GM19193 (cell line): Measurements from ENCODE around the gene AMPD3.

Experiments
- POLR2A ChIP-seq: IDR thresholded peaks from 4 replicates; pipeline ENCODE4 v1.6.1; 2011; ENCODE audit not compliant: insufficient read depth, insufficient read length; ENCODE audit errors: extremely low read depth

AMPD3 gene

GRCh38 chr11:10426475-10426874 lies 28.6 kb upstream of the AMPD3 start:
- TF ChIP-seq POLR2A = no peak

GRCh38 chr11:10428453-10428852 lies 26.6 kb upstream of the AMPD3 start:
- TF ChIP-seq POLR2A = no peak

- TF ChIP-seq POLR2A = no peak
These were observed 25.5 kb upstream of the AMPD3 start for GRCh38 chr11:10429526-10429925.

DNA sequence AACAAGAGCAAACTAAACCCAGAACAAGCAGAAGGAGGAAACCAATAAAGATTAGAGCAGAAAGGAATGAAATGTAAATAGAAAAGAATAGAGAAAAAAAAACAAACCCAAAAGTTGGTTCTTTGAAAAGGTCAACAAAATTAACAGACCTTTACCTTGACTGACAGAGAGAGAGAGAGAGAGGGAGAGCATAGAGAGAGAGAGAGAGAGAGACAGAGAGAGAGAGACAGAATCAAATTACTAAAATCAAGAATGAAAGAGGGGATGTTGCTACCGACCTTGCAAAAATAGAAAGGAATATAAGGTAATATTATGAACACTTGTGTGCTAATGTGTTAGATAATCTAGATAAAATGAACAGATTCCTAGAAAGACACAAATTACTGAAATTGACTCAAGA lies 22.6 kb upstream of the AMPD3 start:
- TF ChIP-seq POLR2A = no peak

DNA sequence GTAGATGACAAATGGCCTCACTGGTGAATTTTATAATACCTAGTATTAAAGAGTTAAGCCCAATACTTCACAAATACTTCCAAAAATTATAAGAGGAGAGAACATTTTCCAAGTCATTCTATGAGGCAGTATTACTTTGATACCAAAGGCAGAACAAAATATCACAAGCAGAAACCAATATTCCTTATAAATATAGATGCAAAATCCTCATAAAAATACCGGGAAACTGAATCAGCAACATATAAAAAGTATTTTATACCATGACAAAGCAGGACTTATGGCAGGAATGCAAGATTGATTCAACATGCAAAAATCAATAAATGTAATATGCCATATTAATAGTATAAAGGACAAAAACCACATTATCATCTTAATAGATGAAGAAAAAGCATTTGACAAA lies 22.1 kb upstream of the AMPD3 start:
- TF ChIP-seq POLR2A = no peak

- TF ChIP-seq POLR2A = no peak
These were observed 18.8 kb upstream of the AMPD3 start for GRCh38 chr11:10436224-10436623.

DNA sequence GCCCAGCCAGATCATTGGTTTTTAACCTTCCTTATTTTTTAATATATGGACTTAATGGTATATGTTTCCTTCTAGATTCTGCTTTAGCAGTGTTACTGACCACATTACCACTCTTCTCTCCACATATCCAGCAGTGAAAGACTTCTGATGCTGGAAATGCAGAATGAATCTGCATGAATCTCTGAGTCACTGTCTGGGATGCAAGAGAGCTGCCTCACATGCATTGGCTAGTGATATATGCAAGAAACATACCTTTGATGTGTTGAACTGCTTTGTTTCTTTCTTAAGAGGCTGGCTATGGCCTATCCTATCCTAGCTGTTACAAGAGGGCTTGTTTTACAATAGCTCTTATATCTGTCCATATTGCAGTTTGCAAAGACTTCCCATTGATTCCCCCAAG lies 16.6 kb upstream of the AMPD3 start:
- no peak for TF ChIP-seq POLR2A

GRCh38 chr11:10439351-10439750 lies 15.7 kb upstream of the AMPD3 start:
- TF ChIP-seq POLR2A = no peak

DNA sequence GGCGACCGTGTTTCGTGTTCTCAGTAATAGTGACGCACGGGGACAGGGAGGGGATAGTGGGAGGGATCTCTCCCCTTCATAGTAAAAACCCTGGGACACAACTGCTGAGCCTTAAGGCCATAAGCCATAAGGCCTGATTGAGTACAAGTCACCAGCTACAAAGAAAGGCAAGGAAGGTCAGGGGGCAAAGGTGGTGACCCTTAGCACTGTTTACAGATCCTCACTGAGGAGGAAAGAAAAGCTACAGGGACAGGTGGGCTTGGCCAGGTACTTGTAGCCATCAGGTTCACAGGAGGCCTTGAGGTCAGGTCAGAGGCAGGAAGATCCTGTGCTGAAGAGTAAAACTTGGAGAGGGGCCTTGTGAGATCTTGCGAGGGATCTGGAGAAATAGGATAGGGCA lies 15.1 kb upstream of the AMPD3 start:
- no peak for TF ChIP-seq POLR2A

DNA sequence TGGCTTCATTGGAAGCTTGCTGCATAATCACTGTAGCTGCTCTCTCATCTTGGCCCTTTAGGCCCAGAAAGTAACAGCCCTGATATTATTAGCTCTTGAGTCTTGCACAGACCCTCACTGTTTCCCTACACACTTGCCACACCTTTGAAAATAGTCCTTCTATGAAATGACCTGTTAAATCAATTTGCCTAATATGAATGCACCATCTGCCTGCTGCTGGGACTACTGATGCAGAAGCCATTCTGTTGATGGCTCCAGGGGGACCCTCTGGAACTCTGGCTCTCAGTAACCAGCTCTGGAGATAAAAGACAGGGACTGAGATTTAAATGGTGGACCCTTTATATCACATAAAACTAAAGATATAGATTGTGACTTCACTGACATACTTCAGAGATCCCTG lies 14.7 kb upstream of the AMPD3 start:
- TF ChIP-seq POLR2A = no peak

- TF ChIP-seq POLR2A = no peak
These were observed 14.0 kb upstream of the AMPD3 start for GRCh38 chr11:10441091-10441490.

DNA sequence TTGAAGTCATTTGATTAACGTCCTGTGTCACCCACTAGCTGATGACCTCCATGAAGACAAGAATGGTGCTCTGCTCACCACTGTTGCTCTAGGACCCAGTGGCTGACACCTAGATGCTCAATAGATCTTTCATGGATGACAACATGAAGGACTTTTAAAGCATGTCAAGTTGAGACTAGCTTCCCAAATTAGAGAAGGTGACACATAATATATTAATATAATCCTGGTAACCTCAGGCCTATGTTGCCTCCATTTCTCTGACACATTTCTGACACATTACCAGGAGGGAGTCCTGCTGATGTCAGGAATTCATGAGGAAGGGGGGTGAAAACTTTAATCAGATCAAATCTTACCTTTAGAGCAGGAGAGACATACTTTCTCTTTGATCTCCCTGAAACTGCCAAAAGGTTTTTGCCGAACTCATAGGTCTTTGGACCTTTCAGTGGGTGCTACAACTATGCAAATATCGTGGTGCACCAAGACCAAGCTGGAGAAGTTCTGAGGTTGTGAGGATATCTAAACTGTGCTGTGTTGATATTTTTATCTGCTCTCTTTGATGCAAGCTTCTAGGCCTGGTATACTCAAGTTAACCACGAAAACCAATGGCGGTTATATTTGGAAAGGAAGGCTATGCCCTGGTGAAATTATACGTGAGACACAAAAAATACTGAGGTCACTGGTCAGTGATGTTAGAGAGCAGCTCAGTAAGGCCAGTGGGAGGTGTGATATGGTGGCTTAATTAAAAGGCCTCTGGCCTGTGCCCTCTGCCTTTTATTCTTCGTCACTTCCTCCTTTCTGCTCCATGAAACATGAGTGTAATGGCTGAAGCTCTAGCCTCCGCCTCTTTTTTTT lies 13.2 kb upstream of the AMPD3 start:
- no peak for TF ChIP-seq POLR2A

- TF ChIP-seq POLR2A = no peak
These were observed 11.9 kb upstream of the AMPD3 start for GRCh38 chr11:10443152-10443551.

- TF ChIP-seq POLR2A = no peak
These were observed 11.3 kb upstream of the AMPD3 start for GRCh38 chr11:10443721-10444235.

DNA sequence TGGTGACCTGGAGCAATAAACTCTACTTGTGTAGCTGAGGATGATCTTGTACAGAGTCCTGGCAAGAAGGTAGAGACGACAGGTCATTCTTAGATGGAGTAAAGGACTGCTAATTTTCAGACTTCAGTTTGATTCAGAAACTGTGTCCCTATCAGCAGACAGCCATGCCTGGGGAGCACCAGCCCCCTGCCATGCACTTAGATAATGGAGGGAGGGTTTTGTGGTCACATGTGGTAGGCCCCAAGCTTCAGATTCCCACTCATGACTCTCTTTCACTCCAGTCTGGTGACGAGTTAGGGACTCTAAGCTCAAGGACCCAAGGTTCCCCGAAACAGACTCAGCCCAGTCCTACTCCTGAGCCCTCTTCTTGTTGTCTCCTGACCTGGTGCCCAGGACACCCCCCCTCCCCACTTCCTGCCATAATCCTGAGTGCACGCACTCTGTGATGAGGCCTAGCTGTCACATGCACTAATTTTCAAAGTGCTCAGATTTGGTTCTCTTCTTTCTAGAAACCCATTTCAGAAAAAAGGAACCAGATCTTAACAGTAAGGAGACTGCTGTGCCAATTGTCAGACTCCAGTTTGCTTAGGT lies 10.2 kb upstream of the AMPD3 start:
- TF ChIP-seq POLR2A = no peak

DNA sequence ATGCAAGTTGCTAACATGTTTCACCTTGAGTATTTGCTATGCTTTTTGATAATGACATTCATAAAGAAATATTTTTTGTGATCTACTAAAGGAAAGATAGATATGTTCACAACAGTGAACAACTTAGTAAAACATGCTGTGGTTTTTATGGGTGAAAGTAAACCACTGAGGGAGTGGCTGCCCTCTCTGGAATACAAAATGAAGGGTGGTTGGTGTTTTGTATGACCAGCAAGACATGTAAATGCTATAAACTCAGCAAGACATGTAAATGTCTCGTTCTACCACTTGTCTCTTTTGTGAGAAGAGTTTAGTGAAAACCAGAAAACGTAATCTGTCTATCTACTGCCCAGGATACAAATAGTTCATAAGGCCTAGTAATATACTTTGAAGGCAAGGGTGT lies 7.6 kb upstream of the AMPD3 start:
- TF ChIP-seq POLR2A = no peak

- no peak for TF ChIP-seq POLR2A
These were observed 4.3 kb upstream of the AMPD3 start for GRCh38 chr11:10450462-10451425.
